Lower lobe of right lung (tissue), 2 donors: Measurements from ENCODE around the gene PSD4. TPM values are rescaled to one million over a fixed set of nuclear protein-coding genes. Genes with fewer than 3 reads are reported as not detected.

Experiments used
- ATAC-seq, 2 donors: fragments of 200-7000 bp; cut with Tn5 transposase; one replicate each; pipeline ENCODE4 v1.9.1; 2020 to 2022; ENCODE audit warnings: mild to moderate bottlenecking in 2 of 2, moderate library complexity in 2 of 2
- DNase-seq: peaks from one replicate; pipeline ENCODE4 v3.0.0-alpha.2; 2020
- H3K27ac ChIP-seq: fragments of 200-600 bp; one replicate; pipeline ENCODE4 v1.8.0; 2022
- H3K27me3 ChIP-seq: fragments of 200-600 bp; one replicate; pipeline ENCODE4 v1.8.0; 2022; ENCODE audit warnings: low read depth
- H3K36me3 ChIP-seq: fragments of 200-600 bp; one replicate; pipeline ENCODE4 v1.8.0; 2022; ENCODE audit warnings: mild to moderate bottlenecking
- H3K4me1 ChIP-seq: fragments of 200-600 bp; one replicate; pipeline ENCODE4 v1.8.0; 2022
- H3K4me3 ChIP-seq: fragments of 200-600 bp; one replicate; pipeline ENCODE4 v1.8.0; 2022; ENCODE audit warnings: mild to moderate bottlenecking
- H3K9me3 ChIP-seq: fragments of 200-600 bp; one replicate; pipeline ENCODE4 v1.8.0; 2022
- CTCF ChIP-seq: fragments of 200-600 bp; IDR thresholded peaks from one replicate; pipeline ENCODE4 v1.8.0; 2022; ENCODE audit warnings: antibody characterized with exemption, mild to moderate bottlenecking
- intact Hi-C: fragments of 100-400 bp; cut with DNase I; formaldehyde crosslinking; loops from one replicate; pipeline ENCODE4 v1.11.0; 2022
- total RNA-seq: library from RNA; stranded (reverse); fragmentation: NEBNext Ultra II Directional; extraction: Animal tissue kit (Norgen Biotek cat#: 25700); gene quantifications from one replicate; pipeline ENCODE4 v1.2.1, GENCODE V29; 2021
- donor health status: DM: no; HTN: yes; CAD: no; lungs with severe emphysema.

Gene PSD4
- total RNA-seq, 1 donor from 2014 or later = 43.2 TPM

GRCh38 chr2:113167962-113168340, 5.8 kb upstream of the PSD4 start:
- no peak overlapping the region for H3K27ac ChIP-seq
- H3K4me1 ChIP-seq = peaks cover 25% of the 10 kb centered on the region
- no peaks in the 10 kb centered on the region for H3K27me3 ChIP-seq
- DNase-seq (no peak), ATAC-seq (no peak)
- intact Hi-C loops = no loop called here
- TF ChIP-seq CTCF = no peak
- no peak overlapping the region for H3K4me3 ChIP-seq
- no peaks in the 10 kb centered on the region for H3K36me3 ChIP-seq
- H3K9me3 ChIP-seq = no peaks in the 10 kb centered on the region

- Histone ChIP-seq H3K9me3 (no peaks in the 10 kb centered on the region), H3K27me3 (no peaks in the 10 kb centered on the region), H3K4me1 (peaks cover 32% of the 10 kb centered on the region), H3K4me3 (no peak overlapping the region), H3K36me3 (no peaks in the 10 kb centered on the region), H3K27ac (no peak overlapping the region)
- intact Hi-C loops = no loop called here
- no peak for DNase-seq
- TF ChIP-seq CTCF = no peak
- ATAC-seq = no peak
Observed at GRCh38 chr2:113169002-113169530, 4.7 kb upstream of the PSD4 start.

GRCh38 chr2:113169586-113169985, 4.2 kb upstream of the PSD4 start:
- DNase-seq (no peak), ATAC-seq (no peak)
- intact Hi-C loops = no loop called here
- Histone ChIP-seq H3K27ac (no peak overlapping the region), H3K27me3 (no peaks in the 10 kb centered on the region), H3K4me3 (no peak overlapping the region), H3K9me3 (no peaks in the 10 kb centered on the region), H3K4me1 (peaks cover 32% of the 10 kb centered on the region), H3K36me3 (no peaks in the 10 kb centered on the region)
- no peak for TF ChIP-seq CTCF

GRCh38 chr2:113171334-113172075, 2.3 kb upstream of the PSD4 start:
- Histone ChIP-seq H3K27ac (no peak overlapping the region), H3K27me3 (no peaks in the 10 kb centered on the region), H3K4me3 (no peak overlapping the region), H3K36me3 (no peaks in the 10 kb centered on the region), H3K4me1 (peaks cover 43% of the 10 kb centered on the region), H3K9me3 (no peaks in the 10 kb centered on the region)
- ATAC-seq (no peak), DNase-seq (no peak)
- intact Hi-C loops = no loop called here
- no peak for TF ChIP-seq CTCF

GRCh38 chr2:113172721-113173541, 840 bp upstream of the PSD4 start:
- Histone ChIP-seq H3K27ac (peak overlapping the region; percentile 76), H3K27me3 (no peaks in the 10 kb centered on the region), H3K9me3 (no peaks in the 10 kb centered on the region), H3K4me1 (peaks cover 39% of the 10 kb centered on the region), H3K4me3 (peak overlapping the region; percentile 51), H3K36me3 (no peaks in the 10 kb centered on the region)
- DNase-seq (no peak), ATAC-seq (no peak)
- no peak for TF ChIP-seq CTCF
- intact Hi-C loops = no loop called here
